Keratinocyte (primary cell): ENCODE data around the gene C11orf91.

ENCODE experiments used
- CTCF ChIP-seq, 3 experiments: IDR thresholded peaks in 1 of 3; conservative IDR thresholded peaks in 1 of 3; optimal IDR thresholded peaks in 1 of 3; 2 replicates in 2 of 3; 3 replicates in 1 of 3; pipeline versions ENCODE3 to v1.5.1; 2011; ENCODE audit warnings: low read length in 3 of 3, mild to moderate bottlenecking in 3 of 3, moderate library complexity in 2 of 3, control low read depth in 1 of 3, inconsistent platforms in 1 of 3; ENCODE audit not compliant: insufficient read depth in 2 of 3; ENCODE audit errors: extremely low read depth in 1 of 3
- EZH2 ChIP-seq: IDR thresholded peaks from one replicate; pipeline ENCODE4 v1.6.1; 2012; ENCODE audit warnings: inconsistent platforms, mild to moderate bottlenecking, low read length, moderate library complexity

- TF ChIP-seq CTCF (optimal IDR thresholded peaks at IDR 0.05 in 1 of 3, IDR thresholded peaks at IDR 0.05 in 1 of 3, conservative IDR thresholded peaks at IDR 0.05 in 1 of 3; ENCODE audit: extremely low read depth in 1 of 3, insufficient read depth in 2 of 3, low read length in 3 of 3) = no peak
- TF ChIP-seq EZH2 = no peak
Observed at GRCh38 chr11:33737362-33737821, 36.8 kb upstream of the C11orf91 start.
